ENCODE measurements around the gene AK9.

The AK9 gene

DNA sequence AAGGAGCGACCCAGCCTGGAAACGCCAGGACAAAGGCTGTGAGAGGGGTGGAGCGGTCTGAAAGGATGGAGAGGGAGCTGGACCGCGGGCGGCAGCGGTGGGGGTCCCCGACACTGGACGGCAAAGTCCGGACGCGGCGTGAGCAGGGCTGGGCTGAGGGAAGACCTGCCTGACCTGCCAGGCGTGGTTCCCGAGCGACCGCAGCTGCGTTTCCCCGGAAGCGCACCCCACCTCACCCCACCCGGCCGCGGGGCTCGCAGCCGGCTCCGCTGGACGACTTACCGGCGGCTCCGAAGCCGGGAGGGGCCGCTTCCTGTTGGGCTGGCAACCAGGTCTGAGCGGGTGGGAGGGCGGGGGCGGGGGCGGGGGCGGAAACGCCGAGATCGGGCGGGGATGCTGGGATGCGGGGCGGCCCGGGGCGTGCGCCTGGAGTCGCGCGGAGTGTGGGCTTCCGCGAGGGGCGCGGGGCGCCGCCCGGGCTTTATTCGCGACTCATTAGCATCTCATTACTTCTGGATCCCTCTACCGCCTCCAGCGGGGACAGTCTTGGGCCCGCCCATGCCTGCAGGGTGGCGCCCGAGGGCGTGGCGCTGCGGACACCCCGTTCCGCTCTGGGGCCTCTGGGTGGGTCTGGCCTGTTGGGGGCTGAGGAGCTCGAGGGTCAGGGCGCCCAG is 235.4 kb downstream of the AK9 start, which contains the start of gene MICAL1:
MICAL1 (minus strand) TSS at position 336 of the 674 bp plus-strand sequence. CDS start 1,576 bp downstream, outside the sequence.
- DNase-seq = peak; percentile 69

DNA sequence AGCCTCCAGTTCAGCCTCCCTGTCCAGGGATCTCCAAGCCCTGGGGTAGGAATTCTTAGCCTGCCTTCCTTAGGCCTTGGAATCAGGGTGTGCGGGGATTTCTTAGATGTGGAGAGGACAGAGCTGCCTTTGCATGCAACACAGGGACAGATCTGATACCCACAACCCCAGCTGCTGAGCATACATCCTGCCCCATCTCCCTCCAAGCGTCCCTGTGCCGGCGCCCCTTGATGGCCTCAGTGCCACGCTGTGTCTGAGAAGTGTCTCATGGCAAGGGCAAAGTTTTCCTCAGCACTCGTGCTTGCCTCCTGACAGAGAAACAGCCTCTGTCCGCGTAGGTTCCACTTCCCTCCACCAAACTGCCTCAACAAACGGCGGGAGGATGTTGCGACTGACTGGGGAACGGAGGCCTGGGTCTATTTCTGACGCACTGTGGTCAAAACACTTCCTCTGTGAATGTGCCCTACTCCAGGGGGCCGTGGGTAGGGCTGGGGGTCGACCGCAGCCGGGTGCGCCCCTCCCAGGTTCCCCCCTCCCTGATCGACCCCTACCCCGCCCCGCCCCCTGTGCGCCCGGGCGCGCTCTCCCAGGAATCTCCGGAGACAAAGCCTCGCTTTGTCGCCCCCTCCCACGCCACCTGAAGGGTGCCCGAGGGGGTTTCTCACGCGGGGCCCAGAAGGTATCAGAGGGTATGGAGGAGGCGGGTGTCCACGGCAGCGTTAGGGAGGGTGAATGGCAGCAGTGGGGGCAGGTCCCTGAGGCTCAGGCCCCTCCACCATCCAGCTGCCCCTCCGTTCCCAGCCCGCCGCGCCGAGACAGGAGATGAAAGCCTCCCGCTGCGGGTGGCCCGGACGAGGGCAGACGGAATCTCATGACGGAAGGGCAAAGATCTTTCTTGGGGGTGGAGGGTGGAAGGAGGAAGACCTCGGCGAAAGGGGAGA is 236.2 kb downstream of the AK9 start:
- DNase-seq = peak; percentile 42

DNA sequence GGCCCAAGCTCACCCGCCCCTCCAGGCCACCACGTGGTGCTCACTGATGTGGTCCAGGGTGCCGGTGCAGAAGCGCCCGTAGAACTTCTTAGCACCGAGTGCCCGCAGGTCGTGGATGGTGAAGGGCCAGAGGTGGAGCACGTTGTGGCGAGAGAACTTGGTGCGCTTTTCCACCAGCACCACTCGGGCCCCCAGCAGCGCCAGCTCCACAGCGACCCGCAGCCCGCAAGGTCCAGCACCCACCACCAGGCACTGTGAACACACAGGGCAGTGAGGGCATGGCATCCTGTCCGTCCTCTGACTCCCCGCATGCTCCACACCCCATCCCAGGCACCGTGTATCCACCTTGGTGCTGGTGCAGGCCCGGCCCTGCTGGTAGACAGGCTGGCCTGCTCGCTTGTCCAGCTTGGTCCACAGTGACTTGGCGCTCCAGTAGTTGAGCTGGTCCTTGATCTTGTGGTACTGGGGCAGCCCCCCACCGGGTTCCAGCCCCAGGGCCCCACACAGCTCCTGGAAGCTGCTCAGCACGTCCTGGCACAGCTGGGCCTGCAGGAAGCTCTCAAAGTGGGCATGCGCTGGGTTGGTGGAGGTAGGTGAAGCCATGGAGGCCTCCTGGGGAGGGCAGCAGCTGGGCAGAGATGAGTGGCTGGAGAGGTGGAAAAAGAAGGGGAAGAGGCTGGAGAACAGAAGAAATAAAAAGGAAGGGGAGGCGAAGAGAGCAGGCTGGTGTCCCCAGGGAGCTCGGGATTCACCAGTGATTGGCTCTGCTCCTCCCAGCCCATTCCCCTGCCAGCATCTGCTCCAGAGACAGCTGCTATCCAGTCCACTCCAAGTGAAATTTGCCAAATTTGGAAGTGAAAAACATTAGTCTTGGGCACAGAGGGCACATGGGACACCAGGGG is 237.2 kb downstream of the AK9 start:
- peak; percentile 97 for DNase-seq

DNA sequence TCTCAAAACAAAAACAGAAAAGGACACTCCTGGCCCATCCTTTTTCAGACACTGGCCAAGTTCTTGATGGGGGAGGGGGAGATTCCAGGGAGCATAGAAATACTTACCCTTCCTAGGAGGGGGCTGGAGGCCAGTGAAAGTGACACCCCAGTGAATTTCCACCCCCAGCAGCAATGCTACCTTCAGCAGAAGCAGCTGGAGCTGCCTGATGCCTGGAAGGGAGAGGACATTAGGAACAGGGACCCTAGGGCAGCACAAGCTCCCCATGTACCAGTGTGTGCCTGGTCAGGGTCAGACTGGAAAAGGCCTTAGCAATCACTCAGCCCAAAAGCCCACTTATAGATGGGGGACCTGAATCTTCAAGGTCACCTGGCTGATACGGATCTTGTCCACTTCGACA is 237.8 kb downstream of the AK9 start:
- DNase-seq = no peak

DNA sequence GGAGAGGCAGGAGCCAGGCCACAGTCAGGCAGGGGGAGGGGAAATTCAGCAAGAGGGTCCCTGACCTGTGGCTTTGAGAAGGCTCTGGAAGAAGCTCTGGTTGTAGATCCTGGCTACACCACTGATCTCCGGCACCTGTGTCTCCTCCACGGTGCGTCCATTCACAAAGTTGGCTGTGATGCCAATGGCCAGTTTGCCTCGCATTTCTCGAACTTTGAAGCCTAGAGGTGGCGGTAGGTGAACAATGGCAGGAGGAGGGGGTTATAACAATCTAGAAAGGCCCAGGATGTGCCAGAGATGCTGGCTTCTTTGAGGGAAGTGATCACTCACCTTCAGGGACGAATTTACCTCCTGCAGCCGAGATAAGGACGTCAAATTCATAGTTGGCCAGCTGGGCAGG is 238.8 kb downstream of the AK9 start:
- DNase-seq = no peak

DNA sequence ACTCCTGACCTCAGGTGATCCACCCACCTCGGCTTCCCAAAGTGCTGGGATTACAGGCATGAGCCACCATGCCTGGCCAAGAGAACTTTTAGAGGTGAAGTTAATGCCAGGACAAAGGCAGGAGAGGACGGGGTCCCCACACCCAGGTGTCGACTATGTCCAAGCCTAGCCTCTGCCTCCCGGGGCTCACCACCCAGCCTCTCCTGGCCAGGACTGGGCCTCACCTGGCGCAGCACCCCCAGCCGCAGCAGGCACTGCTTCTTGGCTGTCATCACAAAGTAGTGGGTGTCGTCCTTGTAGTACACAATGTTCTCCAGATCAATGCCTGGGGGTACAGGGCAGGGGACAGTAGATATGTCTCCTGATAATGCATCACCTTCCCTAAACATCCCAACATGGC is 239.6 kb downstream of the AK9 start:
- no peak for DNase-seq

DNA sequence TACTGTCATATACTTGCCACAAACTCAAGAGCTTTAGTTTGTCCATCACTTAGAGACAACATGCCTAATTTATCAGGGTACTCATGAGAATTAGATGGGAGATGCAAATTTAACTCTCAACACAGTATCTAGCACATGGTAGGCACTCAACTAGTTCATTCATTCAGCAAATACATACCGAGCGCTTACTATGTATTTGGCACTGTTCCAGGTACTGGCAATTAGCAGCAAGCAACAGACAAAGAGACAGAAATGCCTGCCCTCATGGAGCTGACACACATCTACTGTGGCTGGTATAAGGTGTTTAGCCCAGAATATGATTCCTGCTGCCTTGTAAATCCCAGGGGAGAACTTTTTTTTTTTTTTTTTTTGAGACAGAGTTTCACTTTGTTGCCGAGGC is 240.2 kb downstream of the AK9 start:
- DNase-seq = no peak

DNA sequence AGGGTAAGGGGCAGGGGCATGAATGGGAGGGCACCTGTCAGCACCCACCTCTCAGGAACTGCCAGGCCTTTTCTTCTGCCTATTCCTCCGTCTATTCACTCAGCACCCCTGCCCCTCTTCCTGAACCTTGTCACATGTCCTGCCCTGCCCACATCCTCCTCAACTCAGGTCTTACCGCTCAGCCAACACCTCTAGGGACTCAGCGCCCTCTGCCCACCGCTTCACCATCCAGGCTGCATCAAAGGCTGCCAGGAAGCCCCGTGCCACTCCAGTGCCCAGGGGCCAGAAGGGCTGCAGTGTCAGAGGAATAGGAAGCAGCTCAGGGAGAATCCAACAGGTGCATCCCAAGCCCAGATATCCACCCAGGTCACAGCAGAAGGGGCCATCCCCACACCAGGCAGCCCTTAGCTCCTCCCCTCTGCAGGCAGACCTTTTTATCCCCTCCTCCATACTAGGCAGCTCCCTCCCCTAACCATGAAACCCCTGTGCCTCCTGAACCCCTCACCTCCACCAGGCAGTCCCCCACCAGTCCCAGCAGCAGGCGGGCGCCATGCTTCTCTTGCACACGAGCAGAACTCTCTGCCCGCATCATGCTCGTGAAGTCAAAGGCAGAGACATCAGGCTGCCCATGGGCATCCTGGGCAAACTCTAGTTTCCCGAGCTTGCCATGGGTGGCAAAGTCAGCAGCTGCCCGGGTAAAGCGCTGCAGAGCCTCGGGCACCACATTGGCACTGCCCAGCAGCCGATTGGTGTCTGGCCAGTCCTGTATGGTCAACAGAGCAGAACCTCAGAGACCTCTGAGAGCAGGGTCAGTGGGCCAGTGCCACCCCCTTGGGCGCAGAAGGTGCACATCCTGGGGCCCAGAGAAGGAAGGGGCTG is 241.0 kb downstream of the AK9 start:
- no peak for DNase-seq

DNA sequence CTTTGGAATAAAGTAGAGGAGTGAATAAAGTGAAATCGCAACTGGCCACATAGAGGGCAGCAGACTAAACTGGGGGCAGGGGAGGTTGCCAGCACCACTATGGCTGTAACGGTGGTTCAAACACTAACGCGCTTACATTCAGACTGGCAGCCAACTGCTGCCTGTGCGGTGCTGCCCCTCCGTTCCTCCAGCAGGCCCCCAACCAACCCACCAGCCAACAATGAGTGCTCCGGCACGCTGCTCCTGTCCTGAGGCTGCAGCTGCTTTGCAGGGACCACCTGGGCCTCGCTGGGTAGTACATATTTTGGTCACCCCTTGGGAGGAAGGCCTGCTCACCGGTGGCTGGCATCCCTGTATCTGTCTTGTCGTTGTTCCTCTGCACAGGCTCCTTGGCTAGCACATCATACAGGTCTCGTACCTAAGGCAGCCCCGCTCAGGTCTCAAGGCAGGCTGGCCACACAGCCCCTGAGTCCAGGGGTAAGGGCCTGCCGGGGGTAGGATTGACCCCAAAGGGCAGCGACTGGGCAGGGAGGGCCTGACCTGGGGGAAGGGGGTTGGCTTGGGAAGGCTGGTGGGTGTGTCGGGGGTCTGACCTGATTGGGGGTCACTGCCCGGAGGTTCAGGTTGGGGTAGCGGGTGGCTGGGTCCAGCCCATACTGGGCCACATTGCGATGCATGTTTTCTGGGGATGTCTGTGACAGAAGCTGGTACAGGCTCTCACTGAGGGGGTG is 241.8 kb downstream of the AK9 start:
- no peak for DNase-seq

DNA sequence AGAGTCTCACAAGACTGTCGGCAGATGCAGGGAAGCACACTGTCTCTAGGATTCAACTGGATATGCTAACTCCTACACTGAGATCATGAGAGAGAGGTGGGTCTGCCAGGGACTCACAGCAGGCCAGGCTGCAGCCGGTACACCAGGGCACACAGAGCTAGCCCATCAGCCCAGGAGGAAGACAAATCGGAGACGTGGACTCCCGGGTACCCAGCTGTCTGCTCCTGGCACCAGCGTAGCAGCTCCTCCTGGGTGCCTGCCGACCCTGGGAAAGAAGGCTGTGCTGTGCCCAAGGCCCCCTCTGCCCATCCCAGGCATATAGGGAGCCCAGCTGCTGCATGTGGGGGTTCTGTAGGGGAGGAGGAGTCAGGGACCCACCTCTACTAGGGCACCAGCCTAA is 242.4 kb downstream of the AK9 start:
- DNase-seq = no peak

DNA sequence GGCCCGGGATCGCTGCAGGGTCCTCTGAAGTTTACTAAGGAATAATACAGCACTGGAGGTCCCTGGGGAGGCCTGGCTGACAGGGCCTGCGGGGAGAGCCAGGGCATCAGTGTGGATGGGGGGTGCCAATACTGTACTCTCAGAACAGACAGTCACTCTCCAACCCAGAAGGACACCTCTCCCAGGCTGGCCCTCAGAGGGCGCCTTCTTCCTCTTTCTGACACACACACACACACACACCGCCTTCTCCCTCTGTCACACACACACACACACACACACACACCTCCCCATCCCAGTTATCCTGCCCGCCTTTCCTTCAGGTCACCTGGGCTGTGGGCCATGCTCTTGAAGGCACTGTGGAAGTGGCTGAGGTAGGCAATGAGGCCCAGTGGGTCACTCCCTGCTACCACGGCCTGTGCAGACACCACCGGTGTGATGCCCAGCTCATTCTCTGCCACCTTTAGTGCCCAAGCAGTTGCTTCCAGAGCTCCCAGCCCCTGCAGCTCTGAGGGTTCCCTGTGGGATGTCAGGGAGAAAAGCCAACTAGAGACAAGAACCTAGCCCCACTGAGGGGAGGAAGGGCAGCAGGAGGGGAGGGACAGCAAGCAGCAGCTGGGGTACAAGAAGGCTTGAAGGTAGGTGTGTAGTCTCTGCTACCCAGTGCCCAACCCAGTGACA is 243.0 kb downstream of the AK9 start:
- DNase-seq = no peak

DNA sequence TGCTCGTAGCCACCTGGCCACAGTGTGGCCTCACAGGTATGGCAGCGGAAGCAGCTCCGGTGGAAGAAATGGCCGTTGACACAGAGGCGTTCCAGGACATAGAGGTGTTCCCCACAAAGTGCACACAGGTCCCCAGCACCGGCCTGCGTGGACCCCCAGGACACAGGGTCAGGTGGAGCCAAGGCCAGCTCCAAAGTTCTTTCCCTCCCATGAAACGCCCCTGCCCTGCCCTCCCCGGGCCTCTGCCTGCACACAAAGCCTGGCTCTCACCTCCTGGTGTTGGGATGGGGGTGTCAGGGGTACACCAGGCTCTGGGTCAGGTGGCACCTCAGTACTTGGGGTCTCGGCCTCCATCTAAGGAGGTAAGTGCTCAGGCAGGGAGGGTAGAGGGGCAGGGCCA is 243.9 kb downstream of the AK9 start:
- no peak for DNase-seq

DNA sequence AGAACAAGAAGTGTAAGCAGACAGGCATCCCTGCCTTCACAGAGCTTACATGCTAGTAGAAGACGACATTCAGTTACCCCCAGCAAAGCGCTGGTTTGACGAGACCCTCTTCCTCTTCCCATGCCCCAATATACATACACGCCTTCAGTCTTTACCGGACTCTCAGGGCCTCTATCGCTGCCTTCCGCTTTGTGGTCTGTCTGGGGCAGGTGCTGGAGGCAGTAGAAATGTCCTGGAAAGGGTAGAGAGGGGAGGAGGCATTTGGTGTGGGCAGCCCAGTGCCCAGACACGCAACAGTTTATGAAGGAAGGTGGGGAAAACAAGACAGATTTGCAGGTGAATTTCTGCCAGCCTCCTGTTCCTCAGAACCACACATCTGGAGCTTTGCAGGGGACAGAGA is 244.5 kb downstream of the AK9 start:
- DNase-seq = no peak

DNA sequence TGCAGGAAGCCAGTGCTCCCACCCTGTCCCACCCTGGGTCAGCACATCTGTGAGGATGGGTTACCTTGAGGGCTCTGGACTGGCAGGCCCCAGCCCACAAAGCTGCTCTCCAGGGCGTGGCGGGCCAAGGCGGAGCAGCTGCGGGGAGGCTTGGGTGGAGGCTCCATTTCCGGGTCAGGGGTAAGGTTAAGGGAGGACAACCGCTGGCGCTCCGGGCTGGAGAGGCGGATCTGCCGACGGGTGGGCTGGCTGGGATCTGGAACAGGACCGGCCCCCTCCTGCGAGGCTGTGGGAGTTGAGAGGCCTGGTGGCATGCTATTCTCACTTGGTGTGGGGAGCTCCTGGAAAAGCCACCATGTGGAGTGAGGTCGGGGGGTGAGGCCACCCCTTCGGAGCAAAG is 244.9 kb downstream of the AK9 start:
- no peak for DNase-seq

DNA sequence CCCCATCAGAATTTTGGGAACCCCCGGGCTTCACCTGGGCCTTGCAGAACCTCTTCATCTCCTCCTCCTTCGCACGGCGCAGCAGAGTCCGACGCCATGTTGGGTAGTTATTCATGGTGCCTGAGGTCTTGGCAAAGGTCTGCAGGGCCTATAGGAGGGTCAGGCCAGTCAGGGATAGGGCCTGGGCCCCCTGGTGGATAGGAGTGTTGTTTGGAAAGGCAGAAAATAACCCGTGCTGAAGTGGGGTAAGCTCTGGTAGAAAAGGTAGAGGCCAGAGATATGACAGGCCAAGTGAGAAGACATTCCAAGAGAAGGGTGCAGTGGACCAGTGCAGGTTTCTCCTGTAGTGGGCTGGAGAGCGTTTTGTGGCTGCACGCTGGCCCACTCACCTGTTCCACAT is 245.6 kb downstream of the AK9 start:
- no peak for DNase-seq

DNA sequence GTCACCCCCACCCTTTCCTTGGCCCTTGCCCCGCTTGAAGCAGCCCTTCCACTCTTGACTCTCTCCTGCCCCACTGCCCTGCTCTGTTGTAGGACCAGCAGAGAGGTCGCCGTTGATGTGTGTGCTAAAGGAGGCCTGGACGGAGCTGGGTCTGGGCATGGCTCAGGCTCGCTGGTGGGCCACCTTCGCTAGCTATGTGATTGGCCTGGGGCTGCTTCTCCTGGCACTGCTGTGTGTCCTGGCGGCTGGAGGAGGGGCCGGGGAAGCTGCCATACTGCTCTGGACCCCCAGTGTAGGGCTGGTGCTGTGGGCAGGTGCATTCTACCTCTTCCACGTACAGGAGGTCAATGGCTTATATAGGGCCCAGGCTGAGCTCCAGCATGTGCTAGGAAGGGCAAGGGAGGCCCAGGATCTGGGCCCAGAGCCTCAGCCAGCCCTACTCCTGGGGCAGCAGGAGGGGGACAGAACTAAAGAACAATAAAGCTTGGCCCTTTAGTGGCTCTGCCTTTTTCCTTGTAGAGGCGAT is 247.5 kb downstream of the AK9 start:
- DNase-seq = no peak
